Activated CD4-positive, alpha-beta T cell treated with anti-CD3 and anti-CD28 coated beads for 1 hour (primary cell): ENCODE results near the gene TMEM38B.
A peak's percentile ranks its signal among the peaks of the same experiment; 100 is the strongest.

Experiments
- DNase-seq: peaks from one replicate; pipeline ENCODE4 v3.0.0-alpha.2; 2020

The TMEM38B gene, protein sequence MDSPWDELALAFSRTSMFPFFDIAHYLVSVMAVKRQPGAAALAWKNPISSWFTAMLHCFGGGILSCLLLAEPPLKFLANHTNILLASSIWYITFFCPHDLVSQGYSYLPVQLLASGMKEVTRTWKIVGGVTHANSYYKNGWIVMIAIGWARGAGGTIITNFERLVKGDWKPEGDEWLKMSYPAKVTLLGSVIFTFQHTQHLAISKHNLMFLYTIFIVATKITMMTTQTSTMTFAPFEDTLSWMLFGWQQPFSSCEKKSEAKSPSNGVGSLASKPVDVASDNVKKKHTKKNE

DNA sequence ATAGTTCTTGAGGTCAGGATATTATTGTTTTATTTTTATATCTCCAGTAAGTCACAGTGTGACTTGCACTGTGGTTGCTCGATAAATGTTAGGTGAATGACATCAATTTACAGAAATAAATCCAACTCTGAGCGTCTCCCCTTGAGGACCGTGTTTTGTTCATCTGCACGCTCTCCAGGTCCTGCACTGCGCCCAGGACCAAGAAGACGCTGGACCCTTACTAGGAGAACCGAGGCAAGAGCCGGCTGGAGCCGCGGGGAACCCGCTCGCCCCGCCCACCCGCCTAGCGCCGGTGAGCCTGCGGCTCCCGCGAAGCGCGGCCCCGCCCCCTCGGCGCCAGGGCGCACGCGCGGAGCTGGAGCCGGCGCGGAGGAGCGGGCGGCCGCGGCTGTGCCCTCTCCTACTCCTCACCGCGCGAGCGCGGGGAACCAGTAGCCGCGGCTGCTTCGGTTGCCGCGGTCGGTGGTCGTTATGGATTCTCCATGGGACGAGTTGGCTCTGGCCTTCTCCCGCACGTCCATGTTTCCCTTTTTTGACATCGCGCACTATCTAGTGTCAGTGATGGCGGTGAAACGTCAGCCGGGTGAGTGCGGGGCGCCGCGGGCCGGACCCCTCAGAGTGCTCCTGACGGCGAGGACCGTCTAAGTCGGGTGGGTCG lies at the start of gene TMEM38B:
Gene TMEM38B, plus strand, starts transcription at position 352 of the 658 bp plus-strand sequence. Its CDS starts 120 bp downstream, at position 472.
- DNase-seq: peak; percentile 66

DNA sequence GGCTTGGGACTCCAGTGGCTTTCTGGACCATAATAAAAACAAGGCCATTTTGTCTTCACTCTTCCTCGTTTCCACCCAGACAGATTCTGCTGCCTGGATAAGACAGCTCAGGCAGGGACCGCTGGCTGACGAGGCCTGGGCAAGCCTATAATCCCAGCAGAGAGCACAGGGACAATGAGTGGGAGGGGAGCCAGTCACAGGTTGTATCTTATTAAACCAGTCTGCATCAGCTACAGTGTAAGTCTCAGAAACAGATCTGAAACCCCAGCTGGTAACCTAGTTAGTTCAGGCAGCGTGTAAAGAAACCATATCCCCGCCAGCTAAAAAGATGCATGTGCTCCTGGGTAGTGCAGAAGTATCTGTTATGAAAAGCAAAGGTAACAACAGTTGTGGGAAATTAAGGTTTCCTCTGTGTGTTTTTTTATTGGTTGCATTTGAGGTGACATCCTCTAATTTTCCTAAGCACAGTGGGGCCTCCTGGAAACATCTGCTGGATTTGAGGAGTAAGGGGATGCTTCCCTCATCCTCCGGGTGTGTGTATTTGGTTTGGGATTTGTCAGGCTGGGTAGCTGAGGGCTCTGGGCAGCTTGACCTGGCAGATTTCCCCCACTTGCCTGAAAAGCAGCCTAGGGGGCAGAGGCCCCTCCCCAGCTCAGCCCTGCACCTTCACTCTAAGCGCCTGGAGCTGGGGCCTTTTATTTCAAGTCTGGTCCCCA lies 47.3 kb upstream of the TMEM38B start:
- no peak for DNase-seq

DNA sequence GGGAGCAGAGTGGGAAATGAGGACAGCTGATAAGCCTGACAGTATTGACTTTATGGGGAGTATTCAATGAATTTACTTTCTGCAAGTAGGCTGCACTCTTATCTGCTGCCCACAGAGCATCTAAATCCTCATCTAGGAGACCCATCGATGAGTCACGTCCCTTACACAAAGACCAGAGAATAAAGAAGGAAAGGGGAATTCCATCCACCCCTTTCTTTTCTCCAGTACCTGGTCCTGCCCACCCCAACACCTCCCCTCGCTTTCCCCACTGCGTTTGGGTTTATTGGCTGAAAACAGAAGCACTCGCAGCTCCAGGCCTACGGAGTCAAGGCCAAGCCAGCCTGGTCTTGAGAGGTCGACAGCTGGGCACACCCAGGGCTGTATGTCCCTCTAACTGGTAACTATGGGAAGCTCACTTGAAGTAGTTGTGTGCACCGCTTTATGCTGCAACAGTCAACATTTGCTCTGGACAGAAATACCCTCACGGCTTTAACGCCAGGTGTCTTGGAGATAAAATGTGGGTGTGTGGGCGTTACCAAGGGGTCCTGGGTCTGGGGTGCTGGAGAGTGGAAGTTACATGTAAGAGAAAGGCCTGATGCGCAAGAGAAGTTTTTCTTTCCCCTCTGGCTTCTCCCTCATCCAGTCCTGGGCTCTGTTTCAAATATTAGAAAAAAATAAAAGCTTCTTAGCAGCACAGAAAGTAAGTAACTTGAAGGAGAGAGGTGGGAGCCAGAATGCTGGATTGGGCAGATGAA lies 46.6 kb upstream of the TMEM38B start:
- DNase-seq: no peak

DNA sequence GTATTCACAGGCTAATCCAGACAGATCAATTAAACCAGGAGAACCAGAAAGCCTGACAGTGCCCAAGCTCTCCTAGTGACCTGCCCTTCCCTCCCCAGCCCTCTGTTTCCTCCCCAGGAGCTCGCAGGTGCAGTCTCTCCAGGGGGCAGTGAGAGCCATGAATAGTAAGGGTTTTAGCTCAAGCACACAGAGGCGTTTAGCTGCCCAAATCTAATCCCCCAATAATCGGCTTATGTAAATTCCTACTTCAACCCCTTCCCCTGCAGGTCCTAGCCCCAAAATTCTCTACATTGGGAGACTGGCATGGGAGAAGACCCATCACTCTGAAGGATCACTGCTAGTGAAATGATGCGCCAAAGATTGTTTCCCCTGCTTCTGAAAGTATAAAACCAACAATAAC lies 42.5 kb upstream of the TMEM38B start:
- no peak for DNase-seq

DNA sequence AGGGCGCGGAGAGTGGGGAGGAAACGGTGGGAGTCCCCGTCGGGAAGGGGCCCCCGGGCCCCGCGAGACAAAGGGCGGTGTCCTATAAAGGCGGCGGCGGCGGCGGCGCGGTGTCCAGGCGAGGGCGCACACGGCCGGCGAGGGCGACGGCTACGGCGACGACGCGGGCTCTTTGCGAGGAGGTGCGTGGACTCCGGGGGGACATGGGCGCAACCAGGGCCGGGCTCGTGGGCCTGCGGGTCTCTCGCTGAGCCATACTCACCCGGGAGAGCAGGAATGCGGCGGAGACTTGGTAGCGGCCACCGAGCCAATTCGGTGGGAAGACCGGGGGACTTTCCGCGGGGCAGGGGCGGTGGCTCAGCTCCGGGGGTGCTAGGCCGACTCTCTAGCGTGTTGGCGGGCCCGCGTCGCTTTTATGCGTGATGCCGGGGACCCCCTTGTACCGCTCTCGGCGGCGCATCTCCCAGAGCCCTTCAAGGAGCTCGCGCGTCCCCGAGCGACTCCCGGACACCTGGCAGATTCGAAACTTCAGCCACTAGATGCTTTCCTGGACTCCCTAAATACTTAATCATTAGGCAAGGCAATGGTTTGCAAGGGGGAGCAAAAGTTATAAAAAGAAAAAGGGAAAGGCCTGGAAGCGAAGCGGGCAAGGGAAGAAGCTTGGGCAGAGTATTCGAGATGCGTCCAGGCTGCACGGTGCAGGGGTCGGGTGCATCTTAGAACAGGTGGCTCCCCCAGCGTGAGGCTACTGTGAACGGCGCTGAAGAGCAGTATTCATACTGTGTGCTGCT lies 38.0 kb upstream of the TMEM38B start:
- DNase-seq: no peak

DNA sequence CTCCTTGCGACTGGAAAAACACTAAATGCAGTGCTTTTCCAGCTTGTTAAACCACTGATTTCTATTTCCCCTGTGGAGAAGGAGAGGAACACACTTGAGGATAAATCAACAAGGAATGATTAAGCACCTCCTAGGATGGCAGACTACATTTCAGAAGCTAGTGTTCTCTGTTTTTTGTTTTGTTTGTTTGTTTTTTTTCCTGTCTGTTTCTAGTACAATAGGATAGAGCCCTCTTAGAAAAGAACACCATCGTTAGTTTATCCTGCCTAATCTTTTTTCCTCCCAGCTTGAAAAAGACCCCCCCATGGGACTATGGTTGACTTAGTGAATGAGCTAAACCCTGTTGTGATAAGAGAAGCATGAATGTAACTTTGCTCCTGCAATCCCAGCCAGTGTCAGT lies 36.0 kb upstream of the TMEM38B start:
- no peak for DNase-seq

DNA sequence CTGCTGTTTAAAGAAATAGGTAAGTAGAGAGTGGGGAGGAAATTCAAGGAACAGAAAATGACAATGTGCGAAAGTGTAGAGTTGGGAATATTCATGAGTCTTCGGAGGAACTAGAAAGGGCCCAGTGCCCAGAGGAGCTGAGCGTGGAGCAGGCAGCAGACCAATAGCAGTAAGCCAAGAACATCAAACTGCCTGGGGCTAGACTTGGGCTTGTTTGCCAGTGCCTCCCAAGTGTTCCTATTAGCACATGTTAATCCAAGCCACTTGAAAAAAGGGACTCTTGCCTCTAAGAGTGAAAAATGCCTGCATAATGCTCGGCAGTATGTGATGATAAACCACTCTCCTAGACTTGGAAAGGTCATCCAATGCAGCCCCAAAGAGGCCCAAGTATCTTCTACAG lies 33.3 kb upstream of the TMEM38B start:
- no peak for DNase-seq

DNA sequence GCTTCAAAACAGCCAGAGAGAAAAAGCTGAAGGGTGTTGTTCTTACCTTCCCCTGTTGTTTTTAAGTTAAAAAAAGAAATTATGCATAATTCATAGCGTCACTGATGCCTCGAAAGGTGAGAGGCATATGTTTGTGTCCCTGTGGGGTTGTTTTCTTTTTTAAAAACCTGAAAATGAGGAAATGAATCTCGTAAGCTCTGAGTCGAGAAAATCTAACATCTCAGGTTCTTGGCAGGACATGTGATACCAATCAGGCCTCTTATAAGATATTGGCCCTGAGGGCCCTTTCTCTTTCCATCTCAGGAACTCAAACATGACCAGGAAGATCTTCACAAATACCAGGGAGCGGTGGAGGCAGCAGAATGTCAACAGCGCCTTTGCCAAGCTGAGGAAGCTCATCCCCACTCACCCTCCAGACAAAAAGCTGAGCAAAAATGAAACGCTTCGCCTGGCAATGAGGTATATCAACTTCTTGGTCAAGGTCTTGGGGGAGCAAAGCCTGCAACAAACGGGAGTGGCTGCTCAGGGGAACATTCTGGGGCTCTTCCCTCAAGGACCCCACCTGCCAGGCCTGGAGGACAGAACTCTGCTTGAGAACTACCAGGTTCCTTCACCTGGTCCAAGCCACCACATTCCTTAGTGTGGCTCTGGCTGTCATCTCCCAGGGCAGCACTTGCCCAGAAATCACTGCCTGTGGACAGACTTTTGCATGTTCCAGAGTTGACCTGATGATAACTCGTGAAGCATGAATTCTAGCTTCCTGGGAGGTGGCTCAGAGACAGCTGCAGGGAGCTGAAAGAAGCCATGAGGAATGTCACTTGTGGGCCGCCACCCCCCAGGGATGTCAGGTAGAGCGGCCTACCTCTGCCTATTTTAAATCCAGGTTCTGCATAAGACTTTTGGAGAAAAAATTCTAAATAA lies 31.9 kb upstream of the TMEM38B start, which contains the start of gene TAL2:
Gene TAL2, plus strand, starts transcription at position 274 of the 921 bp plus-strand sequence. Its CDS starts 40 bp downstream, at position 314.
- DNase-seq: no peak

DNA sequence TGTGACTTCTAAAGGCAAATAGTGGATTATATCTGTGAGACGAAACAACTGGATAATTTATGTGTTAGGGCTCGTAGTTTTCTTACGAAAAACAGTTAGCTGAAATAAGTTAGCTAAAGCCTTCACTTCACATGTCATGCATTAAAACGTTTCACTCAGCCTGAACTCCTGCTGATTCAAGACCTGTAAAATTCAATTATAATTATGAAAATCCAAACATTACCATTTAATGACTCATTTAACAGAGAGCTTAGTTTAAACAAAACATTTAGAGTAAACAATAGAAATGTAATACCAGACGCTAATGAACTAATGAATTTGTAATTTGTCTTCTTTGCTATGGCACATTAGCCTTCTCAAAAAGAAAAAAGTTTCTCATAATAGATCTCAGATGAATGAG lies 30.4 kb upstream of the TMEM38B start:
- no peak for DNase-seq

DNA sequence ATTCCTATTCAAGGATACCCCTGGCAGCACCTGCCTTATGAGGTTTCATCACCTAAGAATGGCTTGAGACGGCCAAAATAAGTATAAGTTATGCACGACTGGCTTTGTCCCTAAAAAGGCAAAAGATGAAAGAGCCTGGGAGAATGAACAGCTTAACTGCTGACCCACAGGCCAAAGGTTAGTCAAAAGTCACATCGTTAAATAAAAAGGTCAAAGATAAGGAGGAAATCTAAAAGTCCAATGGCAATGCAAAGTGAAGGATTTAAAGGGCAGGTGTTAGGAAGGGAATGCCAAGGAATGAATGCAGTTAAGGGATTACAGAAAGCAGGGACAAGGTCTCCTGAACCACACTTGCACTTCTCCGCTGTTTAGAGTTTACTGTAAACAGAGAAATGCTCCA lies 26.5 kb upstream of the TMEM38B start:
- DNase-seq: no peak

DNA sequence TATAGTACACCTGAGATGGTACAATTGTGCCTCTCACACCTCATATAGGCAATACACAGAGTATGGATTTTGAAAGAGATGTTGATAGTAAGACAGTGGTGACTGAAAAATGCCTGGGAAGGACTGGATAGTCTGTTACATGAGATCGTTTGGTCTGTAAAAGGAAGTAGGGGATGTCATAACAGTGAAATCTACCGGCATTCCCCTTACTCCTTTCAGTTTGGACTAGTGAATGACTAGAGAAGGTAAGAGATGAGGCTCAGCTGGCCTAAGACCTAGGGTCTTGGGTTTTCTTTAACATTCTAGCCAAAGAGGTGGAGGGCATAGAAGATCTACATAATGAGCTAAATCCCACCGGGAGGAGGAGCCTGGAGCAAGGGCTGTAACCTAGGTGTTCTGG lies 24.0 kb upstream of the TMEM38B start:
- DNase-seq: no peak

DNA sequence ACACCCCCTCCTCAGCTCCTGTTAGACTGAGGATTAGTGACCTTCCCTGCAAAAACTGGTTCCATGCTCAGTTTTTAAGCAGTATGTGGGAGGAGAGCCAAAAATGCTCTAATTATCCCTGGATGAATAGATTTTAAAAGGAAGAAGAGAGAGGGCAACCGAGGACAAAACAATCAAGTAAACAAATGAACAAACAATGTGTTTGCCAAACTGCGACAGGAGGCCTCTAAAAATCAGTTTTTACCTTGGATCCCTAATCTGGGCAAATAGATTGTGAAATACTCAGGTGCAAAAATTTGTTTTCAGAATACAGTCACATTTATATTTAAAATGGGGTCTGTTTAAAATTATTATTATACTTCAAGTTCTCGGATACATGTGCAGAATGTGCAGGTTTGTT lies 23.6 kb upstream of the TMEM38B start:
- no peak for DNase-seq

DNA sequence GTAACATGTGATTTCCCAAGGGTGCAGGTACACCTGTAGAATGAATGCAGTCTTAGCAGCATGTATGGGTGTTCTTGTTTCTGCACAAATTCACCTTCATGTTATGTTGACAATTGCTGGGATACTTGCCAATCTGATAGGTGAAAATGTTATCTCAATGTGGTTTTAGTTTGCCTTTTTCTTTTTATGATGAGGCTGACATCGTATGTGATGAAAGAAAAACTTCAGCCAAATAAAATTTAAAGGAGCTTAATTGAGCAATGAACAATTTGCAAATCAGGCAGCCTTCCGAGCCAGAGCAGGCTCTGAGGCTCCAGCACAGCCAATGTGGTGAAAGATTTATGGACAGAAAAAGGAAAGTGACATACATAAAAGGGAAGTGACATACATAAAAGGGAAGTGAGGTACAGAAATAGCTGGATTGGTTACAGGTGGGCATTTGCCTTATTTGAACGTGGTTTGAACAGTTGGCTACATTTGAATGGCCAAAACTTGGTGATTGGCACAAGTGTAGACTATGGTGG lies 21.6 kb upstream of the TMEM38B start:
- DNase-seq: no peak

DNA sequence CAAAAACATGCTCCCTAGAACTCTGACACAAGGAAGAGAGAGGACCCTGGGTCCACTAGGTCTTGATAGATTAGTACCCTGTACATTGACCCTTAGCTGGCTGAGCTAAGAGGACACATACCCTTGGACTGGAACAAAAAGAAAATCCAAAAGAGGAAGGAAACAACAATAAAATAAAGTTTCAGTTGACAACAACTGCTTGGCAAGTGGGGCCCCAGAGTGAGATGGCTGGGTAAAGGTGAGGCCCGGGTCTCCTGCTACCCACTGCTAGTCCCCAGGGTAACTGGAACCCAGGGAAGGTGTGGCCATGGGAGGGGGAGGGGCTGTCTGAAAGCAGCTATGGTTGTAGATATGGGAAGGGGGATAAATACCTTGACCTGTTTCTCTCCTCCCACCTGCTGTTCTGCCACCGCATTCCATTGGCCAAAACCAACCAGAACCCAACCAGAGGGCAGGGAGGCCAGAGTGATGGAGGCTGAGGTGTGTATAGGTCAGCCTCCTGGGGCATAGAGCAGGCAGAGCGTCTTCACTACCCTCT lies 20.4 kb upstream of the TMEM38B start:
- DNase-seq: no peak

DNA sequence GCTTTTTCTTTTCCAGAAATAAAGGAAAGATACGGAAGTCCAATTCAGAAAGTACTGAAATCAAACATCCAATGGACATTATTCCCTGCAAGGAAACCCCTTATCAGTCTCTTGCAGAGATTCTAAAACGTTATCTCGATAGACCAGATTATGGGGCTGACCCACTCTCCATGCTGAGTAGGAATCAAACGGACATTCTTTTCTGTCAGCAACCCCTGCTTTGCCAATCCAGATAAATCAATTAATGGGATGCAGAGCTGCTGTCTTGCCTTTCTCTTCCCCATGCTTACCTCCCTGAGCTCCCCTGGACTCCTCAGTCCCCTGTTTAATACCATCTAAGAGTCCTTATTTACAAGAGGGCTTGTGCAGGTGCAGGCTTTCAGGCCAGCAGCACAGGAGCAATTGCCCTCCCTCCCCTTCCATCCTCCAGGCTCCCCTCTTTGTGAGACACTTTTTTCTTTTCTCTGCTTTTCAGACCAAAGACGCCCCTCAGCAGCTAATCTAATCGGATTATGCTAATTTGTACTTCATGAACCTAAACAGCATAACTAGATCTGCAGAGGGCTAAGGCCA lies 17.9 kb upstream of the TMEM38B start:
- DNase-seq: no peak

DNA sequence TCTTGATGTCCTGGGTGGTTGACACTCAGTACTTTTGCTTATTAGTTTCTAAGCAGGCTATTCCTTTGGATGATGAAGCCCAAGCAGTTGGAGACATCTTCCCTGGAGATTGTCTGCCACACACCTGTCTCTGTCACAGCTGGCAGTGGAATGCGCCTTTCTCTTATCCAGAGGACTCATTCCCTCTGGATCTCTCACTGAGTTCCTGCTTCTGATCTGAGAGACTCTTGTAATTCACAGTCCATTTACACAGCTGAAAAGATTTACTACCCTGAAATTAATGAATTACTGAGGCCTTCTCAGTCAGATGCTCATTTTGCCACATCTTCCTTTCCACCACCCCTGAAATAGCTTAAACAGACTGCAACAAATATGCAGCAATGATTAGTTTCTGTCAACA lies 16.2 kb upstream of the TMEM38B start:
- no peak for DNase-seq

DNA sequence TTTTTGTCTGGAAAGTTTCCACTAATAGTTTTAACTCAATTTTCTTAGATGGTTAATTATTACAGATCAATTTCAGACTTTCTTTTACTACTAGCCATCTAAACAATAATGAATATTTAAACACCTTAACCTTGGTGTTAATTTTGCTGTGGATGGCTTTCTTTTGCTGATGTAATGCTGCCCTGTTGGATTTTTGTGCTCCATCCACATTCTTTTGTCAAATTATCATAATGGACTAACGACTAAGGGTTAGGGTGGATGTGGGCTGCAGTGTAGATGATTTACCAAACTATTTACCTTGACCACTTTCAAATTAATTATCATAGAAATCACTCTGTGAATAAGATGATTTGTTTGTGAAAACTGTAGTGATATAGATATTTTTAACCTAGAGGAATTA lies 15.6 kb upstream of the TMEM38B start:
- no peak for DNase-seq

DNA sequence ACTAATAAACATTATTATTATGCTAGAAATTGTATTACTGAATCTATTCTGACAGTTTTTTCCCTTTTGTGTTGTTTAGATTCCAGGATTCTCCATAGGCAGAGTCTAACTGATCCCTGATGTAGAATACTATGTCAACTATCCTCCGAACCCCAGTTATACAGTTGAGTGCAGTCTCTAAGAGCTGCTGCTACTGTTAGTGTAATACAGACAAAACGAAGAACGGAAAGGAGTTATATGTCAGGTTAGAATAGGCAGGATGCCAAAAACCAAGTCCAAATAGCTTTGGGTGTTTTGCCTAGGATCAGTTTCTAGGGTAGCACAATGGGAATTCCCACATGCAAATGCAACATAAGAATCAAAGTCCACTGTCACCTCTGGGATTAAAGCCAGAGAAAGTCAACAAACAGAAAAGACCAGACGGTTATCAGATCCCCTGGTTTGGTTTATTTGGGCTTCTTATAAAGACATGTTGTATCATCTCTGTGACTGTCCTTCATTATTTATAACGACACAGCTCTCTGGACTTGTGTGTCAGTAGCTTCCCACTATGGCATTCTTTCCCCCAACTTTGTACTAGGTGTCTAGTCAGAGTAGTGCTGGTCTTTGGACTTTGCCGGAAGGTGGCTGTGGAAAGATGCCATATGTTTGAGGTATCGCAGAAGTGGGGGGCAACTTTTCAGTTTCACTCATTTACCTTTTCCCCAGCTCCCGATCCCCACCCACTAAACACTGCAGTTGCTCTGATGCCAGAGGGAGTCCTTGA lies 14.9 kb upstream of the TMEM38B start:
- DNase-seq: no peak

DNA sequence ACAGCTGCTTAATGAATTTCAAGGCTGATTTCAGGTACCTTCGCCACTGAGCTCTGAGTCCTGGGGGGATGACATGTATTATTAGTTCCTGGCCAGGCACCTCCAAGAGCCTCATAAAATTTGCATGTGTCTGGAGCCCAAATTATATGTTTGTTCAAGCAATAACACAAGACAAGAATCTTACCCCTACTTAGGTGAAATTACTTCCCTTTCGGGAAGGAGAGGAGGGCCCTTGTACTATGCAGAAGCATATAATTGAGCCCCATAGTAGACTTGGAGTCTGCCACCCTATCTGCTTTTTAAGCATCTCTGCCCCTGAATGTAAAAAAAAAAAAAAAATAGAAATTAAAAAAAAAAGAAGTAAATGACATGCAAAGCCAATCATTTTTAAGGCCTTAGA lies 13.0 kb upstream of the TMEM38B start:
- no peak for DNase-seq

DNA sequence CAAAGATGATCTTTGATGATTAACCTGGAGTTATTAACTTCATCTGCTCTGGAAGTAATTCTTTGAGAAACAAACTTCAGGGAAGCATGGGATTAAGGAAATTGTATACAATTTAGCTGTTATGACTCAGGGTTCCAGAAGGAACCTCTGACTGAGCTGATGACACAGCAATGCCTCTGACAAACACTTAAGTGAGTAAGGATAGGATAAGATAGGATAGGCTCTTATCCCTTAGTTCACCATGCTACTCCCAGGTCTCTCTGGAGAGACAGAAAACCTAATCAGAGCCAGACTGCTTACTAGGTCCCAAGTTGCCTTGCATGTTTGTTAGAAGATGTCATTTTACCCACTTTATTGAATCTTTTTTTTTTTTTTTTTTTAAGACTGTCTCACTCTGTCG lies 12.6 kb upstream of the TMEM38B start:
- no peak for DNase-seq
